Coronary artery (tissue), 2 donors: ENCODE data around the gene PKP1.

ENCODE experiments used
- DNase-seq: peaks from one replicate; pipeline ENCODE4 v3.0.0-alpha.2; 2017; ENCODE audit warnings: low spot score
- H3K27ac ChIP-seq, 2 donors: fragments of 200-600 bp; sonication (generic); one replicate each; pipeline ENCODE4 v1.5.1; 2016 to 2019
- H3K4me3 ChIP-seq: fragments of 200-600 bp; sonication (generic); 2 replicates; pipeline ENCODE4 v1.5.1; 2016; ENCODE audit warnings: mild to moderate bottlenecking, moderate library complexity
- TF ChIP-seq, protein P1 (sequence below): fragments of 200-600 bp; sonication (generic); IDR thresholded peaks from one replicate; pipeline ENCODE4 v1.5.1; 2019; ENCODE audit warnings: antibody characterized with exemption

PKP1 gene

DNA sequence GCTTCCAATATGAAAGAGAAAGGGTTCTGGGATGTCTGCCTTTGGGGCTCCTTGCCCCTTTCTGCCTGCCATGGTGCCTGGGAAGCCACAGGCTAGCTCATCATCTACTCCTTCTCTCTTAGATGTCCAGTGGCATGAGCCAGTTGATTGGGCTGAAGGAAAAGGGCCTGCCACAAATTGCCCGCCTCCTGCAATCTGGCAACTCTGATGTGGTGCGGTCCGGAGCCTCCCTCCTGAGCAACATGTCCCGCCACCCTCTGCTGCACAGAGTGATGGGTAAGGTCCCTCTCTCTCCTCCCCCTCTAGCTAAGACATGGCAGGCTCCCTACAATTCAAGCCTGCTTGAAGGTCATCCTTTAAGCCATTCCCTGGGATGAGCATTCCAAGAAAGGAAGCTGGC is 41.0 kb downstream of the PKP1 start:
- DNase-seq, result no peak
- H3K4me3 ChIP-seq, result no peak overlapping the region
- TF ChIP-seq, protein P1, sequence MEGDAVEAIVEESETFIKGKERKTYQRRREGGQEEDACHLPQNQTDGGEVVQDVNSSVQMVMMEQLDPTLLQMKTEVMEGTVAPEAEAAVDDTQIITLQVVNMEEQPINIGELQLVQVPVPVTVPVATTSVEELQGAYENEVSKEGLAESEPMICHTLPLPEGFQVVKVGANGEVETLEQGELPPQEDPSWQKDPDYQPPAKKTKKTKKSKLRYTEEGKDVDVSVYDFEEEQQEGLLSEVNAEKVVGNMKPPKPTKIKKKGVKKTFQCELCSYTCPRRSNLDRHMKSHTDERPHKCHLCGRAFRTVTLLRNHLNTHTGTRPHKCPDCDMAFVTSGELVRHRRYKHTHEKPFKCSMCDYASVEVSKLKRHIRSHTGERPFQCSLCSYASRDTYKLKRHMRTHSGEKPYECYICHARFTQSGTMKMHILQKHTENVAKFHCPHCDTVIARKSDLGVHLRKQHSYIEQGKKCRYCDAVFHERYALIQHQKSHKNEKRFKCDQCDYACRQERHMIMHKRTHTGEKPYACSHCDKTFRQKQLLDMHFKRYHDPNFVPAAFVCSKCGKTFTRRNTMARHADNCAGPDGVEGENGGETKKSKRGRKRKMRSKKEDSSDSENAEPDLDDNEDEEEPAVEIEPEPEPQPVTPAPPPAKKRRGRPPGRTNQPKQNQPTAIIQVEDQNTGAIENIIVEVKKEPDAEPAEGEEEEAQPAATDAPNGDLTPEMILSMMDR, result no peak
- H3K27ac ChIP-seq, result no peak overlapping the region

DNA sequence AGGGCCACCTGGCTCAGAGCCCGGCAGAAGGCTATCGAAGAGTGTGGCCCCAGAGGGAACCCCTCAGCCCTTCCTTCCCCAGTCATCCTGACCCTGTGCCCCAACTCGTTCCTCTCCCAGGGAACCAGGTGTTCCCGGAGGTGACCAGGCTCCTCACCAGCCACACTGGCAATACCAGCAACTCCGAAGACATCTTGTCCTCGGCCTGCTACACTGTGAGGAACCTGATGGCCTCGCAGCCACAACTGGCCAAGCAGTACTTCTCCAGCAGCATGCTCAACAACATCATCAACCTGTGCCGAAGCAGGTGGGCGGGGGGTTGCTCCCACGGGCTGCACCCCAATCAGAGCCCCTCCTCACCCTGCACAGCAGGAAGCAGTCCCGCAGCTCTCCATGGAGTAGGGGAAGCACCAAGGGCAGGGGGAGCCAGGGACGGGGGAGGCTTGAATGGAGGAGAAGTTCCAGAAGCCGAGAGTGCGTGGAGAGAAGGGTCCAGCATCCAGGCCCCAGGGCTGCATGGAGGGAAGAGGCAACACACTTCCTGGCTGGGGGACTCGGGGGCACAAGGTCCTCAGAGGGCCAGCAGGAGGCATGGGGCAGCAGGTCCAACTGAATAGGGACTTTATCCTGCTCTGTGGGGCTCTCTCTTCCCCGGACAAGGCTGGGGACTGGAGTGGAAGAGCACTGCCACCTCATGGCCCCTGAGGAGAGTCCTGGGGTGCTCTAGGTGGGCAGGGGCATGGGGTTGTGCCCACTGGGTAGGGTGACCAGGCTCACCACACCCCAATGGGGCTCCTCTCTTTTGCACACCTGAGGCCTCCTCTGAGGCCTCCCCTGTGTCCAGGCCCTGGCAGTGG is 41.7 kb downstream of the PKP1 start:
- Histone ChIP-seq H3K27ac (no peak overlapping the region), H3K4me3 (no peak overlapping the region)
- TF ChIP-seq, protein P1, result no peak
- no peak for DNase-seq

DNA sequence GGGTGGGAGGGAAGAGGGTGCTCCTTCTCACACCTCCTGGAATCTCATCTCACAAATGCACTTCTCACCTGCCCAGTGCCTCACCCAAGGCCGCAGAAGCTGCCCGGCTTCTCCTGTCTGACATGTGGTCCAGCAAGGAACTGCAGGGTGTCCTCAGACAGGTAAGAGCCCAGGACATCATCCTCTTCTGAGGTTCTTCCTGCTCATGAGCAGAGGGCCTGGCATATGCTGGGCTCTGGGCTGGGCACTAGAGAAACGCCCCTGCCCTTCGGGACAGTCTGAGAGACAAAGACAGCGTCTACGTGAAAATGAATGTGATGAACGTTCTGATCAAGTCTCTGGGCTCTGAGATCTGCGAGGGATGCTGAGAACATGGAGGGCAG is 42.4 kb downstream of the PKP1 start:
- Histone ChIP-seq H3K4me3 (no peak overlapping the region), H3K27ac (no peak overlapping the region)
- no peak for DNase-seq
- TF ChIP-seq, protein P1, result no peak

DNA sequence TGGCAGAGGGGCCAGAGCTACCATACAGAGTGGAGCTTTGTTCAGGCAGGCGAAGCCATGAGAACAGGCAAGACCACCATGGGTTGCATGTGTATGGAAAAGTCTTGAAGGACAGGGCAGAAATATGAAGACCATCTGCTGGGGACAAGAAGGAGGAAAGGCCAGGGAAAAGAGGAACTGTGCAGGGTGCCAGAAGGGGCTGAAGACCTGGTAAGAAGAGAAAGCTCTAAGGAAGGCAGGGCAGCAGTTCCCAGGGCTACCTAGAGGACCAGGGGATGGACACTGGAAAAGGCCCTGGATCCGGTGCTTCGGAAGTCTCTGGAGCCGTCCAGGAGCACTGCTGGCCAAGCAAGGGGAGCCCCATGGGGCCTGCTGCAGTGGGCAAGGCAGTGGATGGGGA is 43.4 kb downstream of the PKP1 start:
- no peak for DNase-seq
- no peak overlapping the region for H3K4me3 ChIP-seq
- no peak overlapping the region for H3K27ac ChIP-seq
- TF ChIP-seq, protein P1, result no peak

DNA sequence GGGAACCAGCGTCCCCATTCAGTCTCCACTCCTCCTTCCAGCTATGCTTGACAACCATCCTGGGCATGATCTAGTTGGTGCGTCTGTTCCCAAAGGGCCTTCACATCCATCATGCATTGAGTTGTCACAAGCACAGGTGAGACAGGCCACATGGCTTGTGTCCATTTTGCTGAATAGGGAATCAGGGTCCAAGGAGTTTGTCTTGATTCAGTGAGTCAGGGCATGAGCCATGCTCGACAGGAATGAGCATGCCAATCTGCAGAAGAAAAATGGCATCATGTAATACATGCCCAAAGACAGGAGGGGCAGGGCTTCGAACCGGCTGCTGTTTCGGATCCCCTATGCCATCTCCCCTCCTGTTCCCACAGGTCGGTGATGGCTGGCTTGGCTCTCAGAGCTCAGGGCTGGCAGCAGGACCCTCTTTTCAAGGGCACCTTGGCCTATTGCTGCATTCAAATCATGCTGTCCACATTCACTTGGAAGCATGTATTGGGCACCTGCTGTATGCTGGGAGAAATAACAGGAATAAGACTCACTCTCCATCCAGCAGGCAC is 44.5 kb downstream of the PKP1 start:
- DNase-seq, result no peak
- Histone ChIP-seq H3K4me3 (no peak overlapping the region), H3K27ac (no peak overlapping the region)
- TF ChIP-seq, protein P1, result no peak

DNA sequence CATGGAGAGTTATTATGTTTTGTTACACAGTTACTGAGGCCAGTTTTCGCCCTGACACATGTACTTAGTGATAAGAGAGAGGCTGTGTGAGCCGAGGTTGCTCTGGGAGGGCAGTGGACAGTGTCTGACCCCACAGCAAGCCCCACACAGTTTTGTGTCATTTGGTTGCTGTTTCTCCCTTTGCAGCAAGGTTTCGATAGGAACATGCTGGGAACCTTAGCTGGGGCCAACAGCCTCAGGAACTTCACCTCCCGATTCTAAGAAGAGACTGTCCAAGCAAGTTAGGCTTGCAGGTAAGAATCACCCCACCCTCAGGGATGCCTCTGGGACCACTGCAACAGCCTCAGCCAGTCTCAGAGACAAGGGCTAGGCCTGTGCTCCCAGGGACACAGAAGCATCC is 45.3 kb downstream of the PKP1 start:
- TF ChIP-seq, protein P1, result no peak
- no peak for DNase-seq

DNA sequence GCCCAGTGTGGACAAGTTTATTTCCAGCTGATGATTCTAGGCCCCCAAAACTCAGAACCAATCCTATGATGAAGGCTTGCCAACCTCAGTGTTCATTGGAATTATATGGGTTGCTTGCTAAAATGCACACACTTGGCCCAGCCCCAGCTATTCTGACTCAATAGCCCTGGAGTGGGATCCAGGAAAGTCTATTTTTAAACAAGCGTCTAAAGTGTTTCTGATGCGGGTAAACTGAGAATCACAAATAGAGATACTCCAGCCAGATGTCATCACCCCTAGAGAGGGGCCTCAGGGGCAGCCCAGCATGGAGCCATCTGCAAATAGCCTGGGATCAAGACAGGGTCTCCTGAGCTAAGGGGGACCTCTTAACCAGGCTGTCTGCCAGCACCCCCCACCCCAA is 46.0 kb downstream of the PKP1 start:
- DNase-seq, result no peak
- TF ChIP-seq, protein P1, result no peak

More for the DNA sequence above, 45.3 kb downstream of the PKP1 start:
- H3K4me3 ChIP-seq, result no peak overlapping the region
- H3K27ac ChIP-seq, result no peak overlapping the region

More for the DNA sequence above, 46.0 kb downstream of the PKP1 start:
- H3K4me3 ChIP-seq, result no peak overlapping the region
- H3K27ac ChIP-seq, result no peak overlapping the region
